K562 (cell line): ENCODE measurements around the gene TECPR2. TPM values are rescaled to one million over a fixed set of nuclear protein-coding genes. Genes with fewer than 3 reads are reported as not detected.
A peak's percentile ranks its signal among the peaks of the same experiment; 100 is the strongest.

Experiments used
- ATAC-seq: fragments of 200-7000 bp; cut with Tn5 transposase; 3 replicates; pipeline ENCODE4 v1.9.1; 2020; ENCODE audit warnings: moderate library complexity
- BruUV-seq: library from RNA; stranded (reverse); fragments of 400-500 nt; replicated peaks from 2 replicates; lab custom pipeline; 2021; lab: Mats Ljungman, UMichigan
- CTCF ChIA-PET: fragments of 300-600 bp; formaldehyde crosslinking; extraction: SDS; loops from one replicate; lab custom pipeline; 2021; ENCODE audit warnings: low intra/inter-chr PET ratio; lab: Yijun Ruan, JAX
- POLR2A ChIA-PET: fragments of 300-600, 350-650 bp; sonication (Branson Sonifier 250); formaldehyde crosslinking; extraction: SDS; loops from one replicate; lab custom pipeline; 2021; ENCODE audit warnings: antibody characterized with exemption, inconsistent platforms; lab: Yijun Ruan, JAX
- DNase-seq, 4 experiments: peaks; one replicate each; pipeline versions ENCODE4 v3.0.0 to v3.0.0-alpha.2; 2011 to 2018; ENCODE audit warnings: low spot score in 3 of 4, mixed read lengths in 3 of 4; ENCODE audit errors: extremely low read depth in 1 of 4
- FAIRE-seq: peaks from 2 replicates; lab custom pipeline; 2011; peaks lifted over from hg19 to GRCh38; lab: Jason Lieb, UNC
- H2AFZ ChIP-seq: 2 replicates; pipeline ENCODE4 v1.6.0; 2011; ENCODE audit warnings: low read depth, low read length, control low read depth, inconsistent platforms
- H3K27ac ChIP-seq: fragments of 200-600 bp; 3 replicates; pipeline ENCODE4 v1.8.0; 2011; ENCODE audit warnings: low read depth, mild to moderate bottlenecking, control low read depth, inconsistent platforms, low read length, moderate library complexity, mixed read lengths; ENCODE audit errors: extremely low read depth
- H3K27me3 ChIP-seq, 2 experiments: fragments of 300-600 bp in 1 of 2; 2 replicates in 1 of 2; 3 replicates in 1 of 2; pipeline versions ENCODE4 v1.6.0 to v1.8.0; 2011; ENCODE audit warnings: inconsistent platforms in 2 of 2, low read length in 2 of 2, mild to moderate bottlenecking in 1 of 2, mixed read lengths in 1 of 2, moderate library complexity in 1 of 2; ENCODE audit not compliant: control insufficient read depth in 2 of 2, insufficient read depth in 2 of 2
- H3K36me3 ChIP-seq: fragments of 300-600 bp; 3 replicates; pipeline ENCODE4 v1.8.0; 2011; ENCODE audit warnings: mild to moderate bottlenecking, low read length, inconsistent platforms; ENCODE audit not compliant: control insufficient read depth, insufficient read depth
- H3K4me1 ChIP-seq, 2 experiments: fragments of 200-600 bp in 1 of 2; replicated peaks in 1 of 2; 2 replicates in 1 of 2; 3 replicates in 1 of 2; pipeline versions ENCODE4 v1.5.1 to v1.8.0; 2011; ENCODE audit warnings: inconsistent platforms in 2 of 2, low read length in 2 of 2, mild to moderate bottlenecking in 1 of 2, mixed read lengths in 1 of 2, moderate library complexity in 1 of 2; ENCODE audit not compliant: control insufficient read depth in 2 of 2, insufficient read depth in 2 of 2
- H3K4me2 ChIP-seq: 2 replicates; pipeline ENCODE4 v1.6.1; 2011; ENCODE audit warnings: low read length, control low read depth, inconsistent platforms, mixed read lengths; ENCODE audit not compliant: insufficient read depth
- H3K4me3 ChIP-seq: fragments of 200-600 bp; sonication (generic), shearing (Covaris generic); 2 replicates; pipeline ENCODE4 v1.5.1; 2016; ENCODE audit warnings: control low read depth, inconsistent platforms
- H3K79me2 ChIP-seq: fragments of 200-600 bp; 3 replicates; pipeline ENCODE4 v1.8.0; 2011; ENCODE audit warnings: low read length, inconsistent platforms; ENCODE audit not compliant: control insufficient read depth, insufficient read depth
- H3K9ac ChIP-seq, 2 experiments: 2 replicates each; pipeline versions ENCODE4 v1.6.0 to v1.6.1; 2011; ENCODE audit warnings: low read depth in 2 of 2, low read length in 2 of 2, control low read depth in 1 of 2, inconsistent platforms in 1 of 2, mild to moderate bottlenecking in 1 of 2, mixed read lengths in 1 of 2; ENCODE audit not compliant: insufficient read depth in 1 of 2
- H3K9me1 ChIP-seq: one replicate; pipeline ENCODE4 v1.6.0; 2011; ENCODE audit warnings: inconsistent platforms, mild to moderate bottlenecking, low read length, moderate library complexity; ENCODE audit not compliant: control insufficient read depth, insufficient read depth
- H3K9me3 ChIP-seq: replicated peaks from 2 replicates; pipeline ENCODE4 v1.5.1; 2011; ENCODE audit warnings: low read depth, low read length, inconsistent platforms; ENCODE audit not compliant: control insufficient read depth, insufficient read depth
- H4K20me1 ChIP-seq: replicated peaks from 2 replicates; pipeline ENCODE4 v1.6.1; 2011; ENCODE audit warnings: low read length, inconsistent platforms, mixed read lengths; ENCODE audit not compliant: control insufficient read depth, insufficient read depth
- CHAMP1 ChIP-seq: fragments of 450-650 bp; IDR thresholded peaks from 2 replicates; pipeline ENCODE4 v1.6.1; 2016; ENCODE audit warnings: mild to moderate bottlenecking
- ETV1 ChIP-seq: fragments of 450-650 bp; conservative IDR thresholded peaks from 2 replicates; pipeline ENCODE4 v1.6.1; 2016; ENCODE audit warnings: missing genetic modification characterization, control low read depth, low read depth, missing compliant biosample characterization
- GMEB1 ChIP-seq: fragments of 250-450 bp; sonication (Bioruptor Pico); IDR thresholded peaks from 2 replicates; pipeline ENCODE4 v1.4.0; 2020; ENCODE audit warnings: mild to moderate bottlenecking
- TBL1XR1 ChIP-seq, 2 experiments: IDR thresholded peaks; 2 replicates each; pipeline ENCODE4 v1.6.1; 2012; ENCODE audit warnings: improper control_type of control experiment in 2 of 2, low read length in 2 of 2, mild to moderate bottlenecking in 1 of 2
- TRIM25 ChIP-seq: fragments of 450-650 bp; IDR thresholded peaks from 2 replicates; pipeline ENCODE4 v1.7.0; 2016; ENCODE audit warnings: borderline replicate concordance
- ZNF121 ChIP-seq: sonication (generic); formaldehyde crosslinking; conservative IDR thresholded peaks from 2 replicates; pipeline ENCODE4 v1.8.0; 2022; ENCODE audit warnings: missing genetic modification reagents
- WGBS: fragments of 100-300 bp; shearing (Covaris generic); methylation state at CpG from one replicate; pipeline ENCODE4 v1.1.6; 2016; ENCODE audit warnings: low coverage, mixed read lengths; ENCODE audit not compliant: insufficient coverage; ENCODE audit errors: missing lambda C conversion rate; 5-methylcytosine and 5-hydroxymethylcytosine counted together
- in situ Hi-C: fragments of 300-500 bp; cut with MboI; formaldehyde crosslinking; loops from 4 replicates; pipeline ENCODE4 v1.15.0; 2018; ENCODE audit warnings: inconsistent platforms, mixed read lengths
- intact Hi-C: fragments of 100-400 bp; cut with micrococcal nuclease; formaldehyde crosslinking; loops from 2 replicates; pipeline ENCODE4 v1.14.2; 2022
- polyA plus RNA-seq, 8 experiments: library from polyadenylated mRNA; depleted of rRNA in 4 of 8; stranded (reverse) in 5 of 8; unstranded in 3 of 8; fragments of >200 nt; fragmentation: Nextera tagmentation in 2 of 8; fragmentation: Illumina TruSeq in 1 of 8; extraction: Ambion mirVana in 2 of 8; extraction: Trizol in 1 of 8; gene quantifications; 2 replicates each; pipeline versions ENCODE4 v1.2.1 to v1.2.3, GENCODE V29; 2011 to 2014; ENCODE audit warnings: inconsistent platforms in 1 of 8, missing spikeins in 1 of 8
- total RNA-seq, 7 experiments: library from RNA; depleted of rRNA in 6 of 7; stranded (reverse); fragments of >200 nt in 6 of 7; fragmentation: Illumina TruSeq in 2 of 7; extraction: Trizol in 2 of 7; gene quantifications; 2 replicates each; pipeline versions ENCODE4 v1.2.1 to v1.2.3, GENCODE V29; 2011 to 2021; ENCODE audit warnings: low replicate concordance in 1 of 7
- TF ChIP-seq, protein P1 (sequence below): sonication (generic); formaldehyde crosslinking; IDR thresholded peaks from 2 replicates; pipeline ENCODE4 v1.8.1; 2023; ENCODE audit warnings: mild to moderate bottlenecking, missing genetic modification reagents

TECPR2 gene
- total and polyA plus RNA-seq, 9 of the 15 experiments (the other 6 are each of a cell fraction or from before 2014, with no cell fraction given) = 0.04 to 3.0 (median 0.83) TPM

DNA sequence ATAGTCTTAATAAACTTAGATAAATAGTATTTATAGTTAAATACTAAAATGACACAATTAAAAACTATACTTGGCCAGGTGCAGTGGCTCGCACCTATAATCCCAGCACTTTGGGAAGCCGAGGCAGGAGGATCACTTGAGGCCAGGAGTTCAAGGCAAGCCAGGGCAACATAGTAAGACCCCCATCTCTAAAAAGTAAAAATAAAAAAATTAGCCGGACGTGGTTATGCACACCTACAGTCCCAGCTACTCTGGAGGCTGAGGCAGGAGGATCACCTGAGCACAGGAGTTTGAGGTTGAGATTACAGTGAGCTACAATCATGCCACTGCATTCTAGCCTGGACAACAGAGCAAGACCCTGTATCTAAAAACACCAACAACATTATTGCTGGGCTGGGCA is 16.1 kb upstream of the TECPR2 start:
- WGBS = 93% methylated on average over 4 of the region's 4 CpGs
- Histone ChIP-seq H3K27ac (no peak overlapping the region), H4K20me1 (no peaks in the 10 kb centered on the region), H3K4me3 (no peak overlapping the region), H3K79me2 (no peaks in the 10 kb centered on the region), H3K27me3 (no peaks in the 10 kb centered on the region), H3K36me3 (peaks cover 42% of the 10 kb centered on the region), H3K9me1 (no peaks in the 10 kb centered on the region), H3K9ac (no peak overlapping the region), H3K9me3 (no peaks in the 10 kb centered on the region), H2AFZ (no peak overlapping the region), H3K4me2 (no peak overlapping the region), H3K4me1 (no peaks in the 10 kb centered on the region; a peak in 1 of 5 replicates)
- no peak for TF ChIP-seq CHAMP1
- TF ChIP-seq ZNF121 (CRISPR knock-in tag) = 0 out of 2 replicates have a peak, but pooled peaks have one; percentile 8
- ChIA-PET POLR2A (no interaction called here), CTCF (no interaction called here)
- in situ Hi-C loops (no loop called here), intact Hi-C loops (no loop called here)
- no TSS peak for BruUV-seq
- FAIRE-seq (no peak), DNase-seq (no peak), ATAC-seq (no peak)

- in situ Hi-C loops (no loop called here), intact Hi-C loops (no loop called here)
- H4K20me1 ChIP-seq = no peaks in the 10 kb centered on the region
- peaks cover 45% of the 10 kb centered on the region for H3K36me3 ChIP-seq
- H3K9me1 ChIP-seq = no peaks in the 10 kb centered on the region
- CTCF ChIA-PET = no interaction called here
- no peaks in the 10 kb centered on the region for H3K79me2 ChIP-seq
- FAIRE-seq (no peak), ATAC-seq (no peak), DNase-seq (no peak)
- POLR2A ChIA-PET = interaction anchor here (0.9 to 1.3 kb wide), 2 partner anchors 12 to 13 kb away, joined by 3 to 4 read pairs; no protein-coding TSS in a partner anchor
- no peaks in the 10 kb centered on the region for H3K9me3 ChIP-seq
- H3K27ac ChIP-seq = no peak overlapping the region
- WGBS = 96% methylated on average over 9 of the region's 16 CpGs
- H3K27me3 ChIP-seq = no peaks in the 10 kb centered on the region
- H3K4me2 ChIP-seq = no peak overlapping the region
- no TSS peak for BruUV-seq
- H2AFZ ChIP-seq = no peak overlapping the region
- no peaks in the 10 kb centered on the region for H3K4me1 ChIP-seq
- H3K9ac ChIP-seq = no peak overlapping the region; a peak in 1 of 4 replicates
- H3K4me3 ChIP-seq = no peak overlapping the region
- TF ChIP-seq TRIM25 (no peak), TBL1XR1 (IDR thresholded peaks at IDR 0.05; ENCODE audit: low read length in 2 of 2) (no peak), GMEB1 (CRISPR knock-in tag) (no peak), ETV1 (tag) (no peak)
- TF ChIP-seq, protein P1, sequence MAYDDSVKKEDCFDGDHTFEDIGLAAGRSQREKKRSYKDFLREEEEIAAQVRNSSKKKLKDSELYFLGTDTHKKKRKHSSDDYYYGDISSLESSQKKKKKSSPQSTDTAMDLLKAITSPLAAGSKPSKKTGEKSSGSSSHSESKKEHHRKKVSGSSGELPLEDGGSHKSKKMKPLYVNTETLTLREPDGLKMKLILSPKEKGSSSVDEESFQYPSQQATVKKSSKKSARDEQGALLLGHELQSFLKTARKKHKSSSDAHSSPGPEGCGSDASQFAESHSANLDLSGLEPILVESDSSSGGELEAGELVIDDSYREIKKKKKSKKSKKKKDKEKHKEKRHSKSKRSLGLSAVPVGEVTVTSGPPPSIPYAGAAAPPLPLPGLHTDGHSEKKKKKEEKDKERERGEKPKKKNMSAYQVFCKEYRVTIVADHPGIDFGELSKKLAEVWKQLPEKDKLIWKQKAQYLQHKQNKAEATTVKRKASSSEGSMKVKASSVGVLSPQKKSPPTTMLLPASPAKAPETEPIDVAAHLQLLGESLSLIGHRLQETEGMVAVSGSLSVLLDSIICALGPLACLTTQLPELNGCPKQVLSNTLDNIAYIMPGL (CRISPR knock-in tag) = no peak
These were observed 14.4 kb upstream of the TECPR2 start for GRCh38 chr14:102348376-102348775.
